ENCODE results near the gene ZNF57.

The ZNF57 gene

DNA sequence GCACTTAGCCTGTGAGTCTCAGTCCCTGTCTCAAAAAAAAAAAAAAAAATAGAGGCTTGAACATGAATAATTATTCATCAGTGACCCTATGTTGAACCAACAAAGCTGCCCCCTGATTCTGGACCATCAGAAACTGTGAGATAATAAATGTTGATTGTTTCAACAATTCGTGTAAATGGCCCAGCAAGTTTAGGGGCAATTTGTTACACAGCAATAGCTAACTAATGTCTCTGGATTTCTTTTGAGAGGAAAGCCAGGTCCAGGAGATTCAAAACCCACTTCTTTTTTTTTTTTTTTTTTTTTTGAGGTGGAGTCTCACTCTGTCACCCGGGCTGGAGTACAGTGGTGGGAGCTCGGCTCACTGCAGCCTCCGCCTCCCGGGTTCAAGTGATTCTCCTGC, 64.1 kb downstream of the ZNF57 start:
- Histone ChIP-seq H3K9me3 (no peaks in the 10 kb centered on the region), H3K27ac (no peak overlapping the region), H3K4me3 (ENCODE audit: low read depth in 1 of 2, low read length in 1 of 2) (no peak overlapping the region), H3K36me3 (no peaks in the 10 kb centered on the region), H3K4me1 (ENCODE audit: control insufficient read depth in 1 of 2, insufficient read depth in 1 of 2, low read depth in 1 of 2, low read length in 1 of 2) (no peaks in the 10 kb centered on the region), H3K27me3 (peaks cover 13% of the 10 kb centered on the region)
- TF ChIP-seq, protein P1, sequence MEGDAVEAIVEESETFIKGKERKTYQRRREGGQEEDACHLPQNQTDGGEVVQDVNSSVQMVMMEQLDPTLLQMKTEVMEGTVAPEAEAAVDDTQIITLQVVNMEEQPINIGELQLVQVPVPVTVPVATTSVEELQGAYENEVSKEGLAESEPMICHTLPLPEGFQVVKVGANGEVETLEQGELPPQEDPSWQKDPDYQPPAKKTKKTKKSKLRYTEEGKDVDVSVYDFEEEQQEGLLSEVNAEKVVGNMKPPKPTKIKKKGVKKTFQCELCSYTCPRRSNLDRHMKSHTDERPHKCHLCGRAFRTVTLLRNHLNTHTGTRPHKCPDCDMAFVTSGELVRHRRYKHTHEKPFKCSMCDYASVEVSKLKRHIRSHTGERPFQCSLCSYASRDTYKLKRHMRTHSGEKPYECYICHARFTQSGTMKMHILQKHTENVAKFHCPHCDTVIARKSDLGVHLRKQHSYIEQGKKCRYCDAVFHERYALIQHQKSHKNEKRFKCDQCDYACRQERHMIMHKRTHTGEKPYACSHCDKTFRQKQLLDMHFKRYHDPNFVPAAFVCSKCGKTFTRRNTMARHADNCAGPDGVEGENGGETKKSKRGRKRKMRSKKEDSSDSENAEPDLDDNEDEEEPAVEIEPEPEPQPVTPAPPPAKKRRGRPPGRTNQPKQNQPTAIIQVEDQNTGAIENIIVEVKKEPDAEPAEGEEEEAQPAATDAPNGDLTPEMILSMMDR (IDR thresholded peaks at IDR 0.05) = no peak

DNA sequence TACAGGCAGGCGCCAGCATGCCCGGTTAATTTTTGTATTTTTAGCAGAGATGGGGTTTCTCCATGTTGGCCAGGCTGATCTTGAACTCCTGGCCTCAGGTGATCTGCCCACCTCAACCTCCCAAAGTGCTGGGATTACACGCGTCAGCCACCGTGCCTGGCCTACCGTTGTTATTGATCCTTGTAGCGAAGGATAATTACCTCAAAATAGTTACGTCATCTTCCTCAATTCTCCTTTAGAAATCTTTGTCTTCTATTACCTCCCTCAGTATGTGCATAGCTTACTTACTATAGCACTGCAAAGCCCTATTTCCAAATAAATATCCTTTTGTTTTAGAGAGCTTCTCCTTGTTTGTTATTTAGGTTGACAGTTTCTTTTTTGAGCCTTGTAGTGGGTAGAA, 67.2 kb downstream of the ZNF57 start:
- no peaks in the 10 kb centered on the region for H3K9me3 ChIP-seq
- TF ChIP-seq, protein P1 (IDR thresholded peaks at IDR 0.05) = no peak
- peaks cover 0 to 3% of the 10 kb centered on the region in 2 experiments for H3K4me1 ChIP-seq (ENCODE audit: control insufficient read depth in 1 of 2, insufficient read depth in 1 of 2, low read depth in 1 of 2, low read length in 1 of 2)
- peaks cover 21% of the 10 kb centered on the region for H3K27me3 ChIP-seq
- H3K4me3 ChIP-seq (ENCODE audit: low read depth in 1 of 2, low read length in 1 of 2) = no peak overlapping the region
- H3K36me3 ChIP-seq = no peaks in the 10 kb centered on the region
- no peak overlapping the region for H3K27ac ChIP-seq
